Measurements from ENCODE around the gene GLIS1.

The GLIS1 gene

DNA sequence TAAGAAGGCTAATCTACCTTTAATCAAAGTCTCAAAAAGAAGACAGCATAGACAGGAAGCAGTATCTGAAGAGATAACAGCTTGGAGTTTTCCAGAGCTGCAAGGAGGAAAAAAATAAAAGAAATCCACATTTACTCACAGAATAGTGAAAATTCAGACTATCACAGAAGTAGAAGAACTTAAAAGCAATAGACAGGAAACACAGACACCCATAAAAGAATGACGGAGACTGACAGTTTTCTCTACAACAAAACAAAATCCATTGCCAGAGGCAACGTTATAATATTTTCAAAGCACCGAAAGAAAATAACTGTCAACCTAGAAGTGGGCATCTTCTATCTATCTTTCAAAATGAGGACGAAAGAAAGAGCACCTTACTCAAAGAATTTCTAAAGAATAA, 175.4 kb downstream of the GLIS1 start:
- no peak overlapping the region for H3K27ac ChIP-seq (ENCODE audit: low read length)
- TF ChIP-seq EZH2phosphoT487 (IDR thresholded peaks at IDR 0.05; ENCODE audit: low read length): no peak
- TF ChIP-seq, protein P1, sequence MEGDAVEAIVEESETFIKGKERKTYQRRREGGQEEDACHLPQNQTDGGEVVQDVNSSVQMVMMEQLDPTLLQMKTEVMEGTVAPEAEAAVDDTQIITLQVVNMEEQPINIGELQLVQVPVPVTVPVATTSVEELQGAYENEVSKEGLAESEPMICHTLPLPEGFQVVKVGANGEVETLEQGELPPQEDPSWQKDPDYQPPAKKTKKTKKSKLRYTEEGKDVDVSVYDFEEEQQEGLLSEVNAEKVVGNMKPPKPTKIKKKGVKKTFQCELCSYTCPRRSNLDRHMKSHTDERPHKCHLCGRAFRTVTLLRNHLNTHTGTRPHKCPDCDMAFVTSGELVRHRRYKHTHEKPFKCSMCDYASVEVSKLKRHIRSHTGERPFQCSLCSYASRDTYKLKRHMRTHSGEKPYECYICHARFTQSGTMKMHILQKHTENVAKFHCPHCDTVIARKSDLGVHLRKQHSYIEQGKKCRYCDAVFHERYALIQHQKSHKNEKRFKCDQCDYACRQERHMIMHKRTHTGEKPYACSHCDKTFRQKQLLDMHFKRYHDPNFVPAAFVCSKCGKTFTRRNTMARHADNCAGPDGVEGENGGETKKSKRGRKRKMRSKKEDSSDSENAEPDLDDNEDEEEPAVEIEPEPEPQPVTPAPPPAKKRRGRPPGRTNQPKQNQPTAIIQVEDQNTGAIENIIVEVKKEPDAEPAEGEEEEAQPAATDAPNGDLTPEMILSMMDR (IDR thresholded peaks at IDR 0.05; ENCODE audit: low read length): no peak
- no peak for TF ChIP-seq EZH2 (optimal IDR thresholded peaks at IDR 0.05; ENCODE audit: low read depth, low read length)

DNA sequence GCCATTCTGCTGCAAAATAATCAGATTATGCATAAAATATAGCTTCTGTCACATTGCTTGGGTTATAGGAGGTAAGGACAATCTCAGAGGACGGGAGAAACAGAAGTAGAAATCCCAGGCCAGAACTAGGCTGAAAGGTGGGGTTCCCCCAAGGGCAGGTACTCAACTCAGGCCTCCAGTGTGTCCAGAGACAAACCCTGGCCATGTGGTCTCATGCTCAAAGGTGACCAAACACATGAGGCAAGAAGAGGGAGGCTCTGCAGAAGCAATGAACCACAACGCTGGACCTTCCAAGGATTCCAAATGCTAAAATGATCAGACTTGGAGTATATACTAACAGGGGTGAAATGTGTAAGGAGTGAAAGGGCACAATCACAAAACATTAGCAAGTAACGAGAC, 176.0 kb downstream of the GLIS1 start:
- no peak overlapping the region for H3K9ac ChIP-seq (ENCODE audit: low read length)
- no peaks in the 10 kb centered on the region for H3K27me3 ChIP-seq (replicated peaks; ENCODE audit: insufficient read depth, low read length)
- no peak overlapping the region for H2AFZ ChIP-seq (ENCODE audit: low read length)
- H3K9me3 ChIP-seq (replicated peaks; ENCODE audit: insufficient read depth, low read length): no peaks in the 10 kb centered on the region
- H3K4me2 ChIP-seq (ENCODE audit: low read depth, low read length): no peak overlapping the region
- no peaks in the 10 kb centered on the region for H3K9me2 ChIP-seq (replicated peaks; ENCODE audit: insufficient read depth, low read length)
- no peak overlapping the region for H3K27ac ChIP-seq (ENCODE audit: low read length)
- no peaks in the 10 kb centered on the region for H3K36me3 ChIP-seq (replicated peaks; ENCODE audit: insufficient read depth, low read length)
- no peak for TF ChIP-seq EZH2 (optimal IDR thresholded peaks at IDR 0.05; ENCODE audit: low read depth, low read length)
- H3F3A ChIP-seq (ENCODE audit: insufficient read depth, low read length): no peaks in the 10 kb centered on the region
- no peaks in the 10 kb centered on the region for H3K4me1 ChIP-seq (ENCODE audit: low read length)
- H3K79me2 ChIP-seq (ENCODE audit: low read length): no peaks in the 10 kb centered on the region
- DNase-seq: no peak
- H4K20me1 ChIP-seq (ENCODE audit: insufficient read depth, low read length): no peaks in the 10 kb centered on the region
- no peak overlapping the region for H3K4me3 ChIP-seq (ENCODE audit: low read length)

More for the DNA sequence above, 175.4 kb downstream of the GLIS1 start:
- Histone ChIP-seq H3K79me2 (ENCODE audit: low read length) (no peaks in the 10 kb centered on the region), H4K20me1 (ENCODE audit: insufficient read depth, low read length) (no peaks in the 10 kb centered on the region), H3F3A (ENCODE audit: insufficient read depth, low read length) (no peaks in the 10 kb centered on the region), H3K4me1 (ENCODE audit: low read length) (no peaks in the 10 kb centered on the region), H3K9me3 (replicated peaks; ENCODE audit: insufficient read depth, low read length) (no peaks in the 10 kb centered on the region), H3K9me2 (replicated peaks; ENCODE audit: insufficient read depth, low read length) (no peaks in the 10 kb centered on the region), H2AFZ (ENCODE audit: low read length) (no peak overlapping the region), H3K36me3 (replicated peaks; ENCODE audit: insufficient read depth, low read length) (no peaks in the 10 kb centered on the region), H3K4me3 (ENCODE audit: low read length) (no peak overlapping the region), H3K4me2 (ENCODE audit: low read depth, low read length) (no peak overlapping the region), H3K27me3 (replicated peaks; ENCODE audit: insufficient read depth, low read length) (no peaks in the 10 kb centered on the region), H3K9ac (ENCODE audit: low read length) (no peak overlapping the region)
- no peak for DNase-seq

DNA sequence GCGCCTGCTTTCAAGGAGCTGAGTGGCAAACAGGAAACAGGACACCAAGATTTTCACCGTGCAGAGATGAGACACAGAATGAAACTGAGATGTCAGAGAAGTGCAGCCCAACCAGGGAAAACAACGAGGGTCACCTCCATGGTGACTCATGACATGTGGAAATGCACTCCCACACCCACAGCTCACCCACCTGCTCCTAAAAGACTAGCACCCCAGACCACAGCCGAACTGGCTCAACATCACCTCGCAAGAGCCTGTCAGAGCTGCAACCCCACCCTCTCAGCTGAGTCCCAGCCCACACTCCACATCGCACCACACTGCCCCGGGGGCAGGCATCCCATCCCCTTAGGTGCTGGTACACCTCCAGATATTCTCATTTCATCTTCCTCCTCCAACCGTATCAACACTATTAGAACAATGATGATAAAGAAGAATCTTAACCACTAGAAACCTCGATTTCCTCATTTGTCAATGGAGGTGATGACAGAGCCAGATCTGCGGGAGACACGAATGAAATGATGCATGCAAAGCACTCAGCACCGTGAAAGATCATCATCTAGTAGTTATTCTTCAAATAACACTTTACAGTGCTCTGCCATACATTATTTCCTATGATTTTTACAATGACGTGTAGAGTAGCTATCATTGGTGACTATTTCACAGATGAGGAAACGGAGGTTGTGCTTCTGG, 176.5 kb downstream of the GLIS1 start:
- Histone ChIP-seq H3F3A (ENCODE audit: insufficient read depth, low read length) (no peaks in the 10 kb centered on the region), H3K27ac (ENCODE audit: low read length) (no peak overlapping the region), H3K4me2 (ENCODE audit: low read depth, low read length) (no peak overlapping the region), H4K20me1 (ENCODE audit: insufficient read depth, low read length) (no peaks in the 10 kb centered on the region), H3K9me3 (replicated peaks; ENCODE audit: insufficient read depth, low read length) (no peaks in the 10 kb centered on the region), H3K27me3 (replicated peaks; ENCODE audit: insufficient read depth, low read length) (no peaks in the 10 kb centered on the region), H3K4me1 (ENCODE audit: low read length) (no peaks in the 10 kb centered on the region), H3K79me2 (ENCODE audit: low read length) (no peaks in the 10 kb centered on the region), H3K9me2 (replicated peaks; ENCODE audit: insufficient read depth, low read length) (no peaks in the 10 kb centered on the region), H2AFZ (ENCODE audit: low read length) (no peak overlapping the region), H3K4me3 (ENCODE audit: low read length) (no peak overlapping the region), H3K36me3 (replicated peaks; ENCODE audit: insufficient read depth, low read length) (no peaks in the 10 kb centered on the region), H3K9ac (ENCODE audit: low read length) (no peak overlapping the region)
- TF ChIP-seq, protein P1 (IDR thresholded peaks at IDR 0.05; ENCODE audit: low read length): no peak
- TF ChIP-seq EZH2 (optimal IDR thresholded peaks at IDR 0.05; ENCODE audit: low read depth, low read length) (no peak), EZH2phosphoT487 (IDR thresholded peaks at IDR 0.05; ENCODE audit: low read length) (no peak)
- DNase-seq: no peak

DNA sequence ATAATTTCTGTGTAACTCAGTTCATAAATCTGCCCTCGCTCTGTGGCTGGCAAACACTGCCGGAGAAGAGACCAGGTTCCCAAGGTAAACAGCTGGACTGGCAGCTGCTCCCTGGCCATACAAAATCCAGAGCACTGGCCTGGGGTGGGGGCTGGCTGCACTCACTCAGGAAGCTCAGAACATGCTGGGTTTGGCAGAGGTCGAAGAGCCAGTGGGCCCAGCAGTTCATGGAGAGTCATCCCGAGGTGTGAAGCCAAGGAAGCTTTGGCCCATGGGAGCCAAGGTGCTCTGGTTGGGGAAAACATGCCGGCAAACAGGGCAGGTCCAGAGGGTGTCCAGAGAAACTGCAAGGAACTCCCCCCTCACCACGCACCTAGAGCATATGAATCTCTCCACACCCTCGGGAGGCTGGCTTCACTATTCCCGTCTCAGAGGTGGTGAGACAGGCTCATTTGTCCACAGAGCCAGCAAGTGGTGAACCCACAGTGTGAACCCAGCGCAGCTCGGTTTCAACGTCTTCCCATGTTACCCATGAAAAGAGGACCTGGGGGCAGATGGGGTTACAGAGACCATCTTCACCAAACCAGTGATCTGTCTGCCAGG, 177.4 kb downstream of the GLIS1 start:
- no peak overlapping the region for H3K4me3 ChIP-seq (ENCODE audit: low read length)
- H3K9ac ChIP-seq (ENCODE audit: low read length): no peak overlapping the region
- no peak for TF ChIP-seq EZH2 (optimal IDR thresholded peaks at IDR 0.05; ENCODE audit: low read depth, low read length)
- TF ChIP-seq EZH2phosphoT487 (IDR thresholded peaks at IDR 0.05; ENCODE audit: low read length): no peak
- TF ChIP-seq, protein P1 (IDR thresholded peaks at IDR 0.05; ENCODE audit: low read length): no peak
- H3K4me1 ChIP-seq (ENCODE audit: low read length): no peaks in the 10 kb centered on the region
- no peaks in the 10 kb centered on the region for H3K9me2 ChIP-seq (replicated peaks; ENCODE audit: insufficient read depth, low read length)
- H3K79me2 ChIP-seq (ENCODE audit: low read length): no peaks in the 10 kb centered on the region
- no peaks in the 10 kb centered on the region for H3K9me3 ChIP-seq (replicated peaks; ENCODE audit: insufficient read depth, low read length)
- no peaks in the 10 kb centered on the region for H4K20me1 ChIP-seq (ENCODE audit: insufficient read depth, low read length)
- no peak overlapping the region for H3K27ac ChIP-seq (ENCODE audit: low read length)
- no peaks in the 10 kb centered on the region for H3F3A ChIP-seq (ENCODE audit: insufficient read depth, low read length)
- H3K36me3 ChIP-seq (replicated peaks; ENCODE audit: insufficient read depth, low read length): no peaks in the 10 kb centered on the region
- no peaks in the 10 kb centered on the region for H3K27me3 ChIP-seq (replicated peaks; ENCODE audit: insufficient read depth, low read length)
- no peak overlapping the region for H3K4me2 ChIP-seq (ENCODE audit: low read depth, low read length)
- no peak overlapping the region for H2AFZ ChIP-seq (ENCODE audit: low read length)
- DNase-seq: no peak
